HK-2 (cell line): ENCODE data around the gene CD300H.
"Not testable (repeated sequence)": the region's sequence is repeated elsewhere in the genome, so short reads cannot be mapped to it uniquely, and the experiment has no call there.

Experiments used
- DNase-seq: peaks from one replicate; pipeline ENCODE4 v3.0.0-alpha.2; 2018; ENCODE audit not compliant: unreplicated experiment

Gene CD300H

DNA sequence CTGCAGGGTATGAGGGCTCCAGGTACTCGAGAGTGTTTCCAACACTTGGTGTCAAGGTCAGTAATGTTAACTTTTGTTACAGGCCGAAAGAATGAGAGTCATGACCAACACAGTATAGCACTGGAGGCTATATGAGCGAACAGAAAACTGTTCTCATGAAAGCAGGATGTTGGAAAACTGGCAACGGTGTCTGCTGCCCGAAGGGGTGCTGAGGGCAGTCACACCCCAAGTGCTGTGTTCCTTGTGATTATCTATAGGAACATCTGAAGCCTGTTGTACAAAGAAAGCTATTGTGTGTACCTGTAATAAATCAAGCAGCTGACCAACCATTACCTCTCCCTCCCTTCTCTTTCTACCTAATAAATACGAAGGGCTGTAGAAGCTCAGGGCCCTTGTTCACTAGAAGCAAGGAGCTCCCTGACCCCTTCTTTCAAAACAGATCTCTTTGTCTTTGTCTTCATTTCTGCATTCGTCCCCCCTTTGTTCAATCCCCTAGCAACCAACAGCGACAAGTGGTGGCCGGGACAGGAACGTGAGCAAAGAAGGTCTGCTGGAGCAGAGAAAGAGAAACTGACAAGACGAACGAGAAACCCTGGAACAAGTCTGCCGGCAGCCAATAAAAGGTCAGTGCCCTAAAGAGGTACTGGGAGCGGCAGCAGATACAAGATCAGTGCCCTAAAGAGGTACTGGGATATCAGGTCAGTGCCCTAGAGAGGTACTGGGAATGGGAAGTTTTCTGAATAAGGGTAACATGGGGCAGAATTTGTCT lies 17.2 kb upstream of the CD300H start:
- no peak for DNase-seq

DNA sequence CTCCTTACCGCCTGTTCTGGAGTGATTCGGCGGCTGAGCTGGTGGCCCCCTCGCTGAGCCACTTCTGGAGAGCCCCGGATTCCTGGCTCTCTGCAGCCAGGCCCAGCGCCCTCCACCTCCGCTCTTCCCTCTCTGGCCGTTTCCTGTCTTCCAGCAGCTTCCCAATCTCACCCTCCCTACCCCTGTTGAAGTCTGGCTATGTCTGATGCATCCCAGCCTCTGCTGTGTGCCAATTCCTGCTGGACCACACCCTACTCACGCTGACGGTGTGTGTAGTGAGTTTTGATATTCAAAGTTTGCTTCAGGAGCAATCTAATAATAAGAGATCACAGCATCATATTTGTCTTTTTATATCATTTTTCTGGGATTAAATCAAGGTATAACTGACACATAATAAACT lies 15.3 kb upstream of the CD300H start:
- no peak for DNase-seq

- no peak for DNase-seq
Measured at GRCh38 chr17:74579900-74580299, 12.6 kb upstream of the CD300H start.

DNA sequence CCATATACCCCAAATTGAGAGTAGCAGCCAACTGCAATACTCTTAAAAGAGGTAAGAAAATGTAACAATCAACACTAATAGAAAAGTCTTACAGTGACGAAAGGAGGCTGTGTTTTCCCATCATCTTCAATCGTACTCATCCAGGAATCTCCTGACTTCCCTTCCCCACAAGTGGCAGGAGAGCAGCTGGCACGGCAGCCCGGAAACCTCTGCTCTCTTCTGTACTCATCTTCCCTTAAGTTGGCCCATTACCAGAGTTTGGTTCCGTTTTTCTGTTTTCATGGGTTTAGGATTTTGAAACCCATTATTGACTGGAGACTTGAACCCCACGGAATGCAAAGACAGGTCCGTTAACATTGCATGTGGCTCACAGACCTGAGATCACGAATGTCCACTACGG lies 11.7 kb upstream of the CD300H start:
- DNase-seq = no peak

DNA sequence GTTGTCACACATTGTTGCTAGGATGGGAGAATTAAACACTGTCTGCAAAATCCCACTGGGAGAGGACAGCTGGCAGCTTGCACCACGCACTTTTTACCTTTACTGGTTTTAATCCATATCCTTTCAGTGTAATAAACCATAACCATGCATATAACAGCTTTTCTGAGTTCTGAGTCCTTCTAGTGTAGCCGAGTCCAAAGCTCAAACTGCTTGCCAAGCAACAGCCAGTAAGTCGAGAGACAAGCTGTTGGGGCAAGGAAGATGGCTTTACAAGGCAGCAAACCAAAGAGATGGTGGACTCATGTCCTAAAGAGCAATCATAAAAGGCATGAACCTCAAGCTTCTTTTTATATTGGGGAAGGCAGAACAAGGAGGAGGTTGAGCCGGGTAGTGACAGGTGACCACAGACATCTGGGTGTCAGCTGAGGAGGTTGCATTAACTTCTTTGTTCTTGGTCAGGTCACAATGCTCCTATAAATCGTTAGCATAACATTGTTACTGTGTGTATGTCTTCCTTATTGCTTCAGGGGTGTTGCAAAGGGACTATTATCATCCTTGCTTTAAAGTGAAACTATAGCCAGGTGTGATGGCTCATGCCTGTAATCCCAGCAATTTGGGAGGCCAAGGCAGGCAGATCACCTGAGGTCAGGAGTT lies 7.3 kb upstream of the CD300H start:
- DNase-seq = no peak

- DNase-seq = not testable (repeated sequence)
Measured at GRCh38 chr17:74573635-74574034, 6.3 kb upstream of the CD300H start.

DNA sequence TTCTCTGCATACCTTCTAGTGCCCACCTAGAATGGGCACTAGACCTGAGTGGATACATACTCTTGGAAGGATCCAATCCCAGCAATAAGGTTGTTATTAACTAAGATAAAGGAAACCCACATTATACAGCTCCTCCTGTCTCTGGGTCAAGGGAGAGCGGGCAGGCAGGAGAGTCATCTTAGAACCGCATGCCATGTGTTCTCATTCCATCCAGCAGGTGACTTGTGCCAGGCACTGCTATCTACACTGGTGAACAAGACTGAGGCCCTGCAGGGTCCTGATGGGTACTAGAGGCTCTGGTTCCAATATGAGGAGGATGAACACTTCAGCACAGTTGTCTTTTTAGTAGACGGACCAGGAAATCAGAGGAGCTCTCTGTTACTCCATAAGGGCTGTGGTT lies 5.9 kb upstream of the CD300H start:
- no peak for DNase-seq

GRCh38 chr17:74571621-74572270 lies 4.4 kb upstream of the CD300H start:
- no peak for DNase-seq

DNA sequence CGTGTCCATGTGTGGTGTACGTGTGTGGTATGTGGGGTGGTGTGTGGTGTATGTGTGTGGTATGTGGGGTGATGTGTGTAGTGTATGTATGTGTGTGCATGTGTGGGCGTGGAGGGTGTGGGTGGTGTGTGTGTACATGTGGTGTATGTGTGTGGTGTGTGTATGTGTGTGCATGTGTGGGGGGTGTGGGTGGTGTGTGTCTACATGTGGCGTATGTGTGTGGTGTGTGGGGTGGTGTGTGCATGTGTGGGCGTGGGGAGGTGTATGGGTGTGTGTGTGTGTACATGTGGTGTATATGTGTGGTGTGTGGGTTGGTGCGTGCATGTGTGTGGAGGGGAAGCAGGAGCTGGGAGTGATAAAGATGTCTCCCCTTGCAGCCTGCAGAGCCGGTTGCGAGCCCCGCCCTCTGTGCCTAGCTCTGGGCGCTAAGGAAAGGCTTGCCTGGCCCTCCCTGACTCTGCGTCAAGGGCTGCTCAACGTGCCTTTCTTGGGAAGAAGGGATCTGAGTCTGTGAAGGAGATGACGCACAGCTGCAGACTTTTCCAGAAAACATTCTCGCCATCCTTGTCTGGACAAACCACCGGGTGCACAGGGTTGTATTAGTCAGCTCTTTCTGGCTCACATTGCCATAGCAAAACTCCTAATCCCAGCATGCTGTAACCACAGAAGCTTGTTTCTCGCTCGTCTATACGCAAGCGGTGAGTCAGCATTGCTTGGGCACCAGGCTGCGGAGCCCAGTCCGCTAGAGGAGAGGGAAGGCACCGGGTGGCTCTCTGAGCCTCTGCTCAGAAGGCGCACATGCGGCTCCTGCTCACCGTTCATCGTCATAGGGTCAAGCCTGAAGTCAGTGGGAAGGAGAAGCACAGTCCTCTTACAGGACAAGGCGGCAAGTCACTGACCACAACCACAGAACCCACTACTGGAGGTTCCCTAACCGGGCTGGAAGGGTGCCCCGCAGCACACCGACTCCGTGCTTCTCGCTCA lies 2.0 kb upstream of the CD300H start:
- peak; percentile 89 for DNase-seq

GRCh38 chr17:74568106-74568873 lies 981 bp upstream of the CD300H start:
- no peak for DNase-seq

DNA sequence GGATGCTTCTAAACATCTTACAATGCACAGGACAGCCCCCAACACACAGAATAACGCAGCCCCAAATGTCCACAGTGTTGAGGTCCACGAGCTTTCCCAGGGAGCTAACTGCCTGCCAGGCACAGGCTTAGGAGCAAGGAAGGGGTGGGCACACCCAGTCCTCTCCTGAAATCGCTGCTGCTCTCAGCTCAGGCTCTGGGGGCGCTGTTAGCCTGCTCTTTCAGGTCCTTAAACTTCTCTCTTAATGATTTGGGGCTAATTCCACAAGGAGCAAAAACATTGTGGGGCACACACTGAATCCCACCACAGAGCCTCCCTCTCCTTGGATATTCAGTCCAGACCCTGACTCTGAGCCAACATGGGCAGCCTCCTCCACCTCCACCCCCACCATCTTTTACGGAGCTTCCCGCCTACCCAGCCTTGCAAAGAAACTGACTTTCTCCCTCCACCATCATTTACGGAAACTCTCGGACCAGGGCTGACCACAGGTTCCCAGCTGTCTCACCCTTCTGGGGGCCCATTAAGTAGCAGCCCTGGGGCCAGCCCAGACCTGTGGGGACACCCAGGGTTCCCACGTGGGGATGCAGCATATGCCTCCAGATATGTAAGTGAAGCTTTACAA lies 1.1 kb downstream of the CD300H start:
- DNase-seq = peak; percentile 27

- DNase-seq = no peak
Measured at GRCh38 chr17:74565126-74565525, 2.2 kb downstream of the CD300H start.

GRCh38 chr17:74563358-74563757 lies 4.0 kb downstream of the CD300H start:
- DNase-seq = no peak

- DNase-seq = no peak
Measured at GRCh38 chr17:74561586-74561985, 5.7 kb downstream of the CD300H start.

- DNase-seq = no peak
Measured at GRCh38 chr17:74558882-74559519, 8.3 kb downstream of the CD300H start.

DNA sequence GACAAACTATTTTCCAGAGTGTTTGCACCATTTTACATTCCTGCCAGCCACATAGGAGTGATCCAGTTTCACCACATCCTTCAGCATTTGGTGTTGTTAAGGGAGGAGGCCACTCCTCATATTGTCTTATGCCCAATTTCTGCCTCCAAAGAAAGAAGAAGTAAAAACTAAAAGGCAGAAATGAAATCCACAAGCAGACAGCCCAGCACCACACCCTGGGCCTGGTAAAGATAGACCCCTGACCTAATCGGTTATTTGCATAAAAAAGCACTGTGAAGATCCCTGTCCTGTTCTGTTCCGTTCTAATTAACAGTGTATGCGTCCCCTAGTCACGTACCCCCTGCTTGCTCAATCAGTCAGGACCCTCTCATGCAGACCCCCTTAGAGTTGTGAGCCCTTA lies 8.9 kb downstream of the CD300H start:
- DNase-seq = not testable (repeated sequence)

DNA sequence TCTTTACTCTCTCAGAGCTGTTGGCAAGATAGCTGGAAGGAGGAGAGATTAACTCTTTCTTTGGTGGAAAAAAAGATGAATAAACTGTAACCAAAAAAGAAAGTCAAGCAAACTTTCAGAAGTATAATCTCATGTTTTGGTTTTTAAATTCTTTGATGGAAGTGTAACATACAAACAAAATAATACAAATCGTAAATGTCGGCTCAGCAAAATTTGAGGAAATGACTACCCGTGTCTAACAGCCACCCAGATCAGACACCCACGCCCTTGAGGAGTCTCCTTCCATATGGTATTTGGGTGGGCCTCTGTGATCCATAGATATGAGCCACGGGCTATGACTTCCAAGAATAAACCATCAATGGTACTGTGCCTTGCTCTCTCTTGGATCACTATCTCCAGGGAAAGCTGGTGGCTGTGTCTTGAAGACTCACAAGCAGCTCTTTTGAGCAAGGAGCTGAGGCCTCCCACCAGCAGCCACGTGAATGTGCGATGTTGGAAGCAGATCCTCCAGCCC lies 11.8 kb downstream of the CD300H start:
- no peak for DNase-seq

GRCh38 chr17:74554909-74555308 lies 12.4 kb downstream of the CD300H start:
- no peak for DNase-seq

DNA sequence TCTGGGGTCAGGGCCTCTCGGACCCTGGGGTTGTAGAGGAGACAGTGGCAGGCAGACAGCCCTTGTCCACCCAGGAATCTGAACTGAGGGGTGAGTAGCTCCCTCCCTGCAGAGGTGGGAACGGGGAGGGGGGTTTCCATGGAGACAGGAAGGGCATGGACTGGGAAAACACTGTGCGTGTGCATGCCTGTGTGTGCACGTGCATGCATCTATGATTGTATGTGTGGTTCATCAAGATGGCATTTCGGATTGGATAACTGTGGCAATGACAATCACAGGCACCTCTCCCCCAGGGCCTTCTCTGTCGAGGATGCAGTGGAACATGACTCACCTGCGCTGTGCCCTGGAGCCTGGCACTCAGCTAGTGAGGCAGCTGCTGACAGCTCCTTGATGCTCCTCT lies 15.3 kb downstream of the CD300H start:
- no peak for DNase-seq

- no peak for DNase-seq
Measured at GRCh38 chr17:74550602-74551001, 16.7 kb downstream of the CD300H start.
